Measurements from ENCODE around the gene CITED4.

The CITED4 gene

DNA sequence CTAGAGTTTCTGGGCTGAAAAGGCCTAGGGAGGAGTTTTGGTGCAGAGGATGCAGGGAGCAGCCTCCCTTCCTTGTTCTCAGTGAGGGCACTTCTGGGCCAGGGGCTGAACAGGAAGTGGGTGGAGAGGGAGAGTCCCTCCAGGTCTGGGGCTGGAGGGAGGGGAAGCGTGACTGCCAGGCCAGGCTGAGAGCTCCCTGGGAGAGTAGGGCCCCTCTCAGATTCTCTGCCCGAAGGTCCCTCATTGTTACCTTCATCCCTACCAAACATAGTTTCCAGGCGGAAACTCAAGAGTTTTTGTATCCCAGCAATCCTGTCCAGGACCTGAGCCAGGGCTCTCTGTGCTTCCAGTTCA, 36.8 kb downstream of the CITED4 start:
- TF ChIP-seq, protein P1, sequence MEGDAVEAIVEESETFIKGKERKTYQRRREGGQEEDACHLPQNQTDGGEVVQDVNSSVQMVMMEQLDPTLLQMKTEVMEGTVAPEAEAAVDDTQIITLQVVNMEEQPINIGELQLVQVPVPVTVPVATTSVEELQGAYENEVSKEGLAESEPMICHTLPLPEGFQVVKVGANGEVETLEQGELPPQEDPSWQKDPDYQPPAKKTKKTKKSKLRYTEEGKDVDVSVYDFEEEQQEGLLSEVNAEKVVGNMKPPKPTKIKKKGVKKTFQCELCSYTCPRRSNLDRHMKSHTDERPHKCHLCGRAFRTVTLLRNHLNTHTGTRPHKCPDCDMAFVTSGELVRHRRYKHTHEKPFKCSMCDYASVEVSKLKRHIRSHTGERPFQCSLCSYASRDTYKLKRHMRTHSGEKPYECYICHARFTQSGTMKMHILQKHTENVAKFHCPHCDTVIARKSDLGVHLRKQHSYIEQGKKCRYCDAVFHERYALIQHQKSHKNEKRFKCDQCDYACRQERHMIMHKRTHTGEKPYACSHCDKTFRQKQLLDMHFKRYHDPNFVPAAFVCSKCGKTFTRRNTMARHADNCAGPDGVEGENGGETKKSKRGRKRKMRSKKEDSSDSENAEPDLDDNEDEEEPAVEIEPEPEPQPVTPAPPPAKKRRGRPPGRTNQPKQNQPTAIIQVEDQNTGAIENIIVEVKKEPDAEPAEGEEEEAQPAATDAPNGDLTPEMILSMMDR (IDR thresholded peaks at IDR 0.05), result no peak

GRCh38 chr1:40824591-40825434, 37.4 kb downstream of the CITED4 start:
- TF ChIP-seq, protein P1 (IDR thresholded peaks at IDR 0.05), result no peak

- TF ChIP-seq, protein P1 (IDR thresholded peaks at IDR 0.05), result no peak
These were observed 38.2 kb downstream of the CITED4 start for GRCh38 chr1:40823983-40824382.

GRCh38 chr1:40823345-40823744, 38.8 kb downstream of the CITED4 start:
- TF ChIP-seq, protein P1 (IDR thresholded peaks at IDR 0.05), result no peak

DNA sequence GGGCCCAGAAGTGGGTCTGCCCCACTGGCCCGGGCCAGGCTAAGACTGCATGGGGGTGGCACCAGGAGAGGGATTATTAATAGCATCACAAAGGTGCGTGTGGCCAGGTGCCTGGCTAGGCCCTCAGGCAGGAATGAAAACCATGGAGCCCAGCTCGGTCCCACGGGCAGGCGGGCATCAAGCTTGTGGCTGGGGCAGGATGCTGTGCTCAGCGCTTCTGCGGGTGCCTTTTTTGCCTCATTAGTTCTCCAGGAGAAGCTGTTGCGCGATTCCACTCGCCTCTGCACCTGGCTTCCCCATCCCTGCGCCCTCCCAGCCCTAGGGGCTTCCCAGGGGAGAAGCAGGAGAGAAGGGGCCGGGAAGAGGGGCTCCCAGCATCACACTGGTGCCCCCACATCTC, 39.3 kb downstream of the CITED4 start:
- TF ChIP-seq, protein P1 (IDR thresholded peaks at IDR 0.05), result no peak

GRCh38 chr1:40820911-40821693, 41.1 kb downstream of the CITED4 start:
- TF ChIP-seq, protein P1 (IDR thresholded peaks at IDR 0.05), result no peak

- TF ChIP-seq, protein P1 (IDR thresholded peaks at IDR 0.05), result no peak
These were observed 41.8 kb downstream of the CITED4 start for GRCh38 chr1:40820251-40820797.

Data from LNCAP (cell line).